ENCODE results near the gene ZNF396. TPM values are rescaled to one million over a fixed set of nuclear protein-coding genes. Genes with fewer than 3 reads are reported as not detected.

Gene ZNF396
- total and polyA plus RNA-seq, 9 of the 15 experiments (the other 6 are each of a cell fraction or from before 2014, with no cell fraction given) = 0.73 to 2.3 (median 1.9) TPM

DNA sequence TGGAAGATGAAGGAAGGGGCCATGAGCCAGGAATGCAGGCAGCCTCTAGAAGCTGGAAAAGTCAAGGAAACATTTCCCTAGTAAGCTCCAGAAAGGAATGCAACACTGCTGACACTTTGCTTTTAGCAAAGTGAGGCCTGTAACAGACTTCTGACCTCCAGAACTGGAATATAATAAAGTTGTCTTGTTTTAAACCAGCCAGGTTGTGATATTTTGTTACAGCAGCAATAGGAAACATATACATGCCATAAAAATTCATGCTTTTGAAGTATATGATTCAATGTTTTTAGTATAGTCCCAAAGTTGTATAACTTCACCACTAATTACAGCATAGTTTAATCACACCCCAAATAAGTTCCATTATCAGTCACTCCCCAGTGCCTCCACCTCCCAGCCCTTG lies 15.2 kb upstream of the ZNF396 start:
- no peak overlapping the region for H3K9ac ChIP-seq (ENCODE audit: insufficient read depth in 1 of 2, low read depth in 2 of 2, low read length in 2 of 2)
- H3K27ac ChIP-seq (ENCODE audit: extremely low read depth, low read depth, low read length) = no peak overlapping the region
- no peaks in the 10 kb centered on the region for H3K4me1 ChIP-seq (replicated peaks in 1 of 2; ENCODE audit: control insufficient read depth in 2 of 2, insufficient read depth in 2 of 2, low read length in 2 of 2)
- H3K36me3 ChIP-seq (ENCODE audit: control insufficient read depth, insufficient read depth, low read length) = no peaks in the 10 kb centered on the region
- intact Hi-C loops (cut with micrococcal nuclease) = no loop called here
- no peak overlapping the region for H3K4me2 ChIP-seq (ENCODE audit: insufficient read depth, low read length)
- no TSS peak for BruUV-seq (replicated peaks)
- no peaks in the 10 kb centered on the region for H3K9me3 ChIP-seq (replicated peaks; ENCODE audit: control insufficient read depth, insufficient read depth, low read depth, low read length)
- H3K9me1 ChIP-seq (ENCODE audit: control insufficient read depth, insufficient read depth, low read length) = no peaks in the 10 kb centered on the region
- DNase-seq (ENCODE audit: extremely low read depth in 1 of 4, low spot score in 3 of 4) (no peak), FAIRE-seq (no peak), ATAC-seq (no peak)
- CTCF ChIA-PET (ENCODE audit: low intra/inter-chr PET ratio) = no interaction called here
- H4K20me1 ChIP-seq (replicated peaks; ENCODE audit: control insufficient read depth, insufficient read depth, low read length) = no peaks in the 10 kb centered on the region
- H3K4me3 ChIP-seq = no peak overlapping the region
- TF ChIP-seq ZNF12 (CRISPR knock-in tag; IDR thresholded peaks at IDR 0.05) (peak; percentile 94), RBM25 (IDR thresholded peaks at IDR 0.05; ENCODE audit: low read depth, low read length, severe bottlenecking) (no peak)
- in situ Hi-C loops (cut with MboI) = loop anchor here (10.0 kb wide), 1 partner anchor 362 kb away; no protein-coding TSS in a partner anchor
- H3K79me2 ChIP-seq (ENCODE audit: control insufficient read depth, insufficient read depth, low read length) = no peaks in the 10 kb centered on the region
- no peak overlapping the region for H2AFZ ChIP-seq (ENCODE audit: low read depth, low read length)
- H3K27me3 ChIP-seq (ENCODE audit: control insufficient read depth in 2 of 2, insufficient read depth in 2 of 2, low read length in 2 of 2) = peaks cover 4% of the 10 kb centered on the region in 2 experiments; a peak in 3 of 5 replicates
- POLR2A ChIA-PET = no interaction called here

DNA sequence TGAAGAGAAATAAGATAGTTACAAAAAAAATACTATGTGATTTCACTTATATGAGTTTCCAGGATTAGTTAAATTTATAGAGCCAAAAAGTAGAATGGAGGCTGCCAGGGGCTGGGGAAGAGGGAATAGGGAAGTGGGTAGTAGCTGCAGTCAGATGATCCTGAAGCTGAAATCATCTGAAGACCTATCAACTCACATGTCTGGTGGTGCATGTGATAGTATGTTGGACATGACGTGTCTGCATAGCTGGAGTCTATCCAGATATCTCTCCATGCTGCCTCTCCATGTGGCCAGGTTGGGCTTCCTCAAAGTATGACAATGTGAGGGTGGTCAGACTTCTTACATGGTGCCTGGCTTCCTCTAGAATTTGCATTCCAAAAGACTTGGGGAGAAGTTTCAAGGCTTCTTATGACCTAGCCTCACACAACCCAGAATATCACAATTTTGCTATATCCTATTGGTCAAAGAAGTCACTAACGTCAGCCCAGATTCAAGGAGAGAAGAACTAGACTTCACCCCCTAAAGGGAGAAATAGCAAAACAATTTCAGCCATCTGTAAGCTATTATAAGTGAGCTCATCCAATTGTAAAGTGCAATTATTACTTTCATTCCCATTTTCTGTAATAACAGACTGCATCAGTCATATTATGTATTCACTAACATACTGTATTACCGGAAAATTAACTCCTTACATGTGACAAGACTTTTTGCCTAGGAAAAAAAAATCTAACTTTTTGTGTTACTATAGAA lies 14.0 kb upstream of the ZNF396 start:
- no peaks in the 10 kb centered on the region for H3K4me1 ChIP-seq (replicated peaks in 1 of 2; ENCODE audit: control insufficient read depth in 2 of 2, insufficient read depth in 2 of 2, low read length in 2 of 2)
- intact Hi-C loops (cut with micrococcal nuclease) = no loop called here
- no peak for ATAC-seq
- no peak overlapping the region for H3K27ac ChIP-seq (ENCODE audit: extremely low read depth, low read depth, low read length)
- H3K4me3 ChIP-seq = no peak overlapping the region
- POLR2A ChIA-PET = no interaction called here
- H3K9ac ChIP-seq (ENCODE audit: insufficient read depth in 1 of 2, low read depth in 2 of 2, low read length in 2 of 2) = no peak overlapping the region
- H3K27me3 ChIP-seq (ENCODE audit: control insufficient read depth in 2 of 2, insufficient read depth in 2 of 2, low read length in 2 of 2) = peaks cover 4% of the 10 kb centered on the region in 2 experiments; a peak in 2 of 5 replicates
- no peak for DNase-seq (ENCODE audit: extremely low read depth in 1 of 4, low spot score in 3 of 4)
- H3K4me2 ChIP-seq (ENCODE audit: insufficient read depth, low read length) = no peak overlapping the region
- CTCF ChIA-PET (ENCODE audit: low intra/inter-chr PET ratio) = no interaction called here
- no peaks in the 10 kb centered on the region for H3K79me2 ChIP-seq (ENCODE audit: control insufficient read depth, insufficient read depth, low read length)
- peak; percentile 39; the same call in 1 of the 2 replicates for TF ChIP-seq SPI1 (IDR thresholded peaks at IDR 0.05; ENCODE audit: borderline replicate concordance, low read depth, low read length)
- TF ChIP-seq TEAD2 (tag; IDR thresholded peaks at IDR 0.05) = no peak
- no peak for TF ChIP-seq ZNF584 (CRISPR knock-in tag; IDR thresholded peaks at IDR 0.05; ENCODE audit: low read depth)
- in situ Hi-C loops (cut with MboI) = loop anchor here (10.0 kb wide), 1 partner anchor 364 kb away; no protein-coding TSS in a partner anchor
- no peaks in the 10 kb centered on the region for H4K20me1 ChIP-seq (replicated peaks; ENCODE audit: control insufficient read depth, insufficient read depth, low read length)
- no peak for FAIRE-seq
- H2AFZ ChIP-seq (ENCODE audit: low read depth, low read length) = no peak overlapping the region
- no peaks in the 10 kb centered on the region for H3K36me3 ChIP-seq (ENCODE audit: control insufficient read depth, insufficient read depth, low read length)
- no peaks in the 10 kb centered on the region for H3K9me1 ChIP-seq (ENCODE audit: control insufficient read depth, insufficient read depth, low read length)
- no TSS peak for BruUV-seq (replicated peaks)
- 2% methylated on average over 3 of the region's 3 CpGs for WGBS (ENCODE audit: insufficient coverage, low coverage, missing lambda C conversion rate)
- H3K9me3 ChIP-seq (replicated peaks; ENCODE audit: control insufficient read depth, insufficient read depth, low read depth, low read length) = no peaks in the 10 kb centered on the region

Data from K562 (cell line).